T-cell (primary cell): ENCODE measurements around the gene ITPRID2. TPM values are rescaled to one million over a fixed set of nuclear protein-coding genes. Genes with fewer than 3 reads are reported as not detected.

Source experiments
- ATAC-seq, 4 experiments: fragments of 200-7000 bp in 3 of 4; fragments of 150-1000 bp in 1 of 4; cut with Tn5 transposase; replicated peaks in 1 of 4; 1 replicate in 3 of 4; 2 replicates in 1 of 4; pipeline ENCODE4 v1.10.0; 2021; ENCODE audit warnings: moderate library complexity in 3 of 4, mild to moderate bottlenecking in 2 of 4, moderate number of reproducible peaks in 1 of 4
- CTCF ChIA-PET, 2 donors: fragments of 300-600 bp; sonication (Branson Sonifier 250); formaldehyde crosslinking; loops; one replicate each; lab custom pipeline; 2022; ENCODE audit warnings: antibody characterized with exemption in 2 of 2; lab: Charles Lee
- POLR2A ChIA-PET, 2 donors: fragments of 300-600 bp; sonication (Branson Sonifier 250); formaldehyde crosslinking; loops; one replicate each; lab custom pipeline; 2022; ENCODE audit warnings: antibody characterized with exemption in 2 of 2; lab: Charles Lee
- DNase-seq, 35 experiments: peaks; one replicate each; pipeline versions ENCODE4 v3.0.0 to v3.0.0-alpha.2; 2013 to 2023
- H3K27ac ChIP-seq: one replicate; pipeline ENCODE4 v1.5.1; 2013; ENCODE audit warnings: low read length
- H3K27me3 ChIP-seq, 2 experiments: replicated peaks in 1 of 2; 1 replicate in 1 of 2; 2 replicates in 1 of 2; pipeline versions ENCODE4 v1.6.1 to v1.7.0; 2013; ENCODE audit warnings: low read length in 1 of 2, mixed read lengths in 1 of 2; ENCODE audit not compliant: control insufficient read depth in 2 of 2, insufficient read depth in 2 of 2; ENCODE audit errors: extremely low read depth in 1 of 2
- H3K36me3 ChIP-seq, 2 donors: 1 replicate in 1 of 2; 2 replicates in 1 of 2; pipeline versions ENCODE4 v1.6.1 to v1.7.0; 2013; ENCODE audit warnings: low read length in 1 of 2; ENCODE audit not compliant: control insufficient read depth in 2 of 2, insufficient read depth in 1 of 2; ENCODE audit errors: extremely low read depth in 1 of 2
- H3K4me1 ChIP-seq, 2 experiments: 1 replicate in 1 of 2; 2 replicates in 1 of 2; pipeline versions ENCODE4 v1.6.1 to v1.7.0; 2013; ENCODE audit warnings: low read length in 2 of 2, mixed read lengths in 1 of 2; ENCODE audit not compliant: insufficient read depth in 2 of 2, control insufficient read depth in 1 of 2; ENCODE audit errors: extremely low read depth in 1 of 2
- H3K4me3 ChIP-seq, 2 donors: 1 replicate in 1 of 2; 2 replicates in 1 of 2; pipeline versions ENCODE4 v1.5.1 to v1.7.0; 2013; ENCODE audit warnings: mild to moderate bottlenecking in 2 of 2, low read length in 1 of 2, moderate library complexity in 1 of 2; ENCODE audit not compliant: control insufficient read depth in 1 of 2; ENCODE audit errors: extremely low read depth in 1 of 2
- H3K9me3 ChIP-seq: 2 replicates; pipeline ENCODE4 v1.7.0; 2013
- H3K27ac Mint-ChIP-seq, 2 donors: one replicate each; pipeline ENCODE4 v1.8.0; 2020 to 2021; ENCODE audit warnings: mild to moderate bottlenecking in 2 of 2, mixed read lengths in 2 of 2
- H3K27me3 Mint-ChIP-seq, 2 donors: one replicate each; pipeline ENCODE4 v1.8.0; 2021 to 2022; ENCODE audit warnings: mixed read lengths in 2 of 2
- H3K36me3 Mint-ChIP-seq: one replicate; pipeline ENCODE4 v1.8.0; 2021; ENCODE audit warnings: mixed read lengths
- H3K4me1 Mint-ChIP-seq, 3 donors: one replicate each; pipeline ENCODE4 v1.8.0; 2020 to 2022; ENCODE audit warnings: mixed read lengths in 3 of 3, mild to moderate bottlenecking in 1 of 3
- H3K4me3 Mint-ChIP-seq, 3 donors: one replicate each; pipeline ENCODE4 v1.8.0; 2020 to 2022; ENCODE audit warnings: mild to moderate bottlenecking in 3 of 3, mixed read lengths in 3 of 3, moderate library complexity in 3 of 3
- H3K9me3 Mint-ChIP-seq, 3 donors: one replicate each; pipeline ENCODE4 v1.8.0; 2020 to 2022; ENCODE audit warnings: mixed read lengths in 3 of 3
- whole genome bisulfite sequencing: methylation state at CpG from one replicate; pipeline ENCODE4 v1.1.5; 2013; ENCODE audit warnings: missing lambda C conversion rate; ENCODE audit not compliant: insufficient coverage; 5-methylcytosine and 5-hydroxymethylcytosine counted together
- total RNA-seq, 35 experiments: library from RNA in 6 of 35; stranded (reverse) in 6 of 35; fragments of 120-200 nt in 1 of 35; gene quantifications; one replicate each; pipeline versions ENCODE4 v1.2.1 to v1.2.4 and lab custom pipeline; 2013 to 2026

The ITPRID2 gene
- total RNA-seq, 5 donors from 2014 or later (not counting 1 experiment from before 2014, with no cell fraction given) = 29.1 to 55.8 (median 45.1) TPM

DNA sequence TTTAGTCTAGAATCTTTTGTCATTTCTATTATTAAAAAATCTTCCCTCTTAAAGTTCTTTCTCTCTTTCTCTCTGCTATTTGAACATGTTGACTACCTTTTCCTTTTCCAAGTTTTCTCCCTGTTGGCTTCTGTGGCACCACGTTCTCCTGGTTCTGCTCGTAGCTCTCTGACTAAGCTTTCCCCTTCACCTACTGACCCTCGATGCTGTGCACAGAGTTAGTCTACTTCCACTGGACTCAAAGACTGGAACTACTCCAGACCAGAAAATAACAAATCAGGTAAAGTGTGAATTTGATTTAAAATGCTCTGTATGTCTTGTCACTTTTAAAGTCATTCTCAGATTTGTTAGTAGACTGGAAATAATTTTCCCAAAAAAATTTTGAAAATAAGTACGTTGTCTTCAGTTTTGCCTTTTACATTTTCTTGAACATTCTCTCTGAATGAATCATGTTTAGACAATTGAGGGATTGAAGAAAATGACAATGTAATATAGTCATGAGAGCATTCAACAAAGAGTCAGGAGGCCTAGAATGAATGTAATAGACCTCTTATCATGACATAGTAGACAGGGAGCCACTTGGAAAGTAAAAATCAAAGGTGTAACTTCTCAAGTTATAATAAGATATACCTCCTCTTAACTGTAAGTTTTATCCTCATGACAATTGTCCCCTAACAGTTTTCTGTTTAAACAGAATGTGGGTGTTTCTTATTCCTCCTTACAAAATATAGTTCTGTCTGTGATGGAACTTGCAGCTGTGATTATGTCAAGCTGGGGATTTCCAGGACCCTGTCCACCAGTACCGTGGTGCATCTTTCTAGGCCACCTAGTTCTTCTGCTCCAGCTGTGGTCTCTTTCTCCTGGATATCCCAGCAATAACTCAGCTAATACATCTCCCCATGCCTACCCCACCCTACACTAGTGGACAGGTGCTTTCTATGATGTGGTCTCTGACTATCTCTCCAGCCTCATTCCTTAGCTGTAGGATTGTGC, 25.5 kb downstream of the ITPRID2 start:
- WGBS = 94% methylated on average over 3 of the region's 5 CpGs
- Mint-ChIP-seq H3K4me3 (no peak overlapping the region), H3K36me3 (peaks cover 53% of the 10 kb centered on the region), H3K4me1 (no peaks in the 10 kb centered on the region), H3K27ac (no peak overlapping the region), H3K27me3 (no peaks in the 10 kb centered on the region), H3K9me3 (no peaks in the 10 kb centered on the region)
- no peak overlapping the region for H3K4me3 ChIP-seq
- ChIA-PET POLR2A (no interaction called here), CTCF (interaction anchor here in 1 of 2 donors (0.7 kb wide), 1 partner anchor 1490 kb away, joined by 3 read pairs; no protein-coding TSS in a partner anchor)
- H3K36me3 ChIP-seq = peaks cover 7 to 55% of the 10 kb centered on the region in 2 donors
- no peak for DNase-seq
- no peak overlapping the region for H3K27ac ChIP-seq
- H3K9me3 ChIP-seq = no peaks in the 10 kb centered on the region
- no peak for ATAC-seq
- H3K27me3 ChIP-seq = no peaks in the 10 kb centered on the region
- H3K4me1 ChIP-seq = no peaks in the 10 kb centered on the region

GRCh38 chr2:181918188-181918587, 26.7 kb downstream of the ITPRID2 start:
- peaks cover 54% of the 10 kb centered on the region for H3K36me3 Mint-ChIP-seq
- no CpG with 5 or more reads among the region's 5 CpGs for WGBS

DNA sequence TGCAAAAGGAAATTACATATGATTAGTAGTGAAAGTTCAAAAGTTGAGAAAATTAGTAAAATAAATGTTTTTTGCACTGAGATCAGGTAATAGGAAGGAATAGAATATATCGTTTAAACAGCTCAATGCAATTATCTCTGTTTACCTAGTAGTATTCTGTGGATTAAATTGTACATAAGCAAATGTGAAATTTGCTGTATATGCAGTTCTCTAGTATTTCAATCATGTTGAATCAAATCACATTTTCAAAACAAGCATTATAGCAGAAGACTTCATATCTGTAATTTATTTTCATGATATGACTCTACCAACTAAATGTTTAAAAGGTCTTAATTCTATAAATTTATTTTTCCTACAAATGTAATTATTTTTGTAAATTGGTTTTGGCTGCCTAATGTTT, 31.6 kb downstream of the ITPRID2 start:
- Mint-ChIP-seq H3K36me3 (peaks cover 41% of the 10 kb centered on the region), H3K9me3 (no peaks in the 10 kb centered on the region), H3K4me3 (no peak overlapping the region), H3K27me3 (no peaks in the 10 kb centered on the region), H3K4me1 (peaks cover 0 to 4% (median 4%) of the 10 kb centered on the region in 3 donors), H3K27ac (no peak overlapping the region)
- no peak overlapping the region for H3K4me3 ChIP-seq
- no peaks in the 10 kb centered on the region for H3K4me1 ChIP-seq
- no peaks in the 10 kb centered on the region for H3K9me3 ChIP-seq
- DNase-seq (no peak), ATAC-seq (no peak)
- peaks cover 4 to 24% of the 10 kb centered on the region in 2 donors for H3K36me3 ChIP-seq
- H3K27me3 ChIP-seq = no peaks in the 10 kb centered on the region
- POLR2A ChIA-PET = no interaction called here
- WGBS = no CpG with 5 or more reads among the region's 1 CpG
- CTCF ChIA-PET = no interaction called here
- H3K27ac ChIP-seq = no peak overlapping the region

More at GRCh38 chr2:181918188-181918587, 26.7 kb downstream of the ITPRID2 start:
- H3K9me3 Mint-ChIP-seq = no peaks in the 10 kb centered on the region
- Histone ChIP-seq H3K4me3 (no peak overlapping the region), H3K4me1 (no peaks in the 10 kb centered on the region), H3K27me3 (no peaks in the 10 kb centered on the region), H3K36me3 (peaks cover 7 to 57% of the 10 kb centered on the region in 2 donors), H3K9me3 (no peaks in the 10 kb centered on the region), H3K27ac (no peak overlapping the region)
- DNase-seq = no peak
- H3K27ac Mint-ChIP-seq = no peak overlapping the region
- ChIA-PET POLR2A (no interaction called here), CTCF (no interaction called here)
- peaks cover 0 to 2% (median 0%) of the 10 kb centered on the region in 3 donors for H3K4me1 Mint-ChIP-seq
- ATAC-seq = no peak
- no peak overlapping the region for H3K4me3 Mint-ChIP-seq
- H3K27me3 Mint-ChIP-seq = no peaks in the 10 kb centered on the region

GRCh38 chr2:181924336-181924735, 32.8 kb downstream of the ITPRID2 start:
- H3K9me3 ChIP-seq = no peaks in the 10 kb centered on the region
- H3K27me3 ChIP-seq = no peaks in the 10 kb centered on the region
- CTCF ChIA-PET = no interaction called here
- no peaks in the 10 kb centered on the region for H3K9me3 Mint-ChIP-seq
- no peak overlapping the region for H3K4me3 ChIP-seq
- peaks cover 37% of the 10 kb centered on the region for H3K36me3 Mint-ChIP-seq
- DNase-seq (no peak), ATAC-seq (no peak)
- no peaks in the 10 kb centered on the region for H3K4me1 ChIP-seq
- POLR2A ChIA-PET = no interaction called here
- peaks cover 0 to 4% (median 4%) of the 10 kb centered on the region in 3 donors for H3K4me1 Mint-ChIP-seq
- WGBS = no CpG with 5 or more reads among the region's 2 CpGs
- no peak overlapping the region for H3K27ac ChIP-seq
- H3K27me3 Mint-ChIP-seq = no peaks in the 10 kb centered on the region
- no peak overlapping the region for H3K27ac Mint-ChIP-seq
- no peak overlapping the region for H3K4me3 Mint-ChIP-seq
- H3K36me3 ChIP-seq = peaks cover 2 to 13% of the 10 kb centered on the region in 2 donors

- CTCF ChIA-PET = no interaction called here
- Mint-ChIP-seq H3K4me3 (no peak overlapping the region), H3K27ac (no peak overlapping the region)
Observed at GRCh38 chr2:181934694-181935093, 43.2 kb downstream of the ITPRID2 start.

DNA sequence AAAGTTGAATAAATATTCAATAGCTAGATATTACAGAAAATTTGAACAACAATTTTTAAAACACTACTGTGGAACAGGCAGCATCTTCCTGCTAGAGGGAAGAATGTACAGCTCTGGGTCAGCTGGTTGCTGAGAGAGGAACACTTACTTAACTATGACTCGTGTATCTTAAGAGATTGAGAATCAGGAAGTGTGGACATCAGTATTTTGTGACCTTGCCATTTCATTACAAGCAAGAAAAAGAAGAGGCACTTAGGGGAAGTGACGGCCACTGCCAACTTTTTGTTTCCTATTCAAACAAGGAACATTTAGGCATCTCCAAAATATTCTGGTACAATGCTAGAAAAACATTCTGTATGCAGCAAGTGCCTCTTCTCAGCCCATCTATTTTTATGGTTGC, 45.9 kb downstream of the ITPRID2 start:
- no peaks in the 10 kb centered on the region for H3K9me3 ChIP-seq

More at GRCh38 chr2:181934694-181935093, 43.2 kb downstream of the ITPRID2 start:
- Histone ChIP-seq H3K4me1 (no peaks in the 10 kb centered on the region), H3K4me3 (no peak overlapping the region), H3K9me3 (no peaks in the 10 kb centered on the region), H3K27me3 (no peaks in the 10 kb centered on the region), H3K27ac (no peak overlapping the region), H3K36me3 (no peaks in the 10 kb centered on the region)
- POLR2A ChIA-PET = no interaction called here
- DNase-seq (no peak), ATAC-seq (no peak)
- Mint-ChIP-seq H3K27me3 (peaks cover 3 to 8% of the 10 kb centered on the region in 2 donors), H3K4me1 (no peaks in the 10 kb centered on the region), H3K9me3 (no peaks in the 10 kb centered on the region), H3K36me3 (peaks cover 8% of the 10 kb centered on the region)
- 100% methylated on average over 2 of the region's 5 CpGs for WGBS

More for the DNA sequence above, 45.9 kb downstream of the ITPRID2 start:
- WGBS = no CpG with 5 or more reads among the region's 2 CpGs
- H3K4me1 Mint-ChIP-seq = no peaks in the 10 kb centered on the region
- Histone ChIP-seq H3K4me1 (no peaks in the 10 kb centered on the region), H3K4me3 (no peak overlapping the region), H3K27ac (no peak overlapping the region), H3K27me3 (no peaks in the 10 kb centered on the region), H3K36me3 (no peaks in the 10 kb centered on the region)
- H3K27ac Mint-ChIP-seq = no peak overlapping the region
- no peaks in the 10 kb centered on the region for H3K9me3 Mint-ChIP-seq
- no peak overlapping the region for H3K4me3 Mint-ChIP-seq
- ChIA-PET CTCF (interaction anchor here (0.6 to 0.8 kb wide), 7 partner anchors 14 to 1811 kb away, joined by 3 to 5 read pairs (median 3); no protein-coding TSS in a partner anchor), POLR2A (interaction anchor here in 1 of 2 donors (0.6 kb wide), 1 partner anchor 9 kb away, joined by 3 read pairs; no protein-coding TSS in a partner anchor)
- H3K27me3 Mint-ChIP-seq = peaks cover 3 to 14% of the 10 kb centered on the region in 2 donors
- H3K36me3 Mint-ChIP-seq = no peaks in the 10 kb centered on the region
- no peak for ATAC-seq
- no peak for DNase-seq
